B cell (primary cell): Measurements from ENCODE around the gene AP3S1.

ENCODE experiments used
- CTCF ChIP-seq: fragments of 200-600 bp; IDR thresholded peaks from one replicate; pipeline ENCODE4 v1.8.0; 2022; ENCODE audit warnings: antibody characterized with exemption, mild to moderate bottlenecking
- EZH2 ChIP-seq: IDR thresholded peaks from 2 replicates; pipeline ENCODE4 v1.6.1; 2012; ENCODE audit warnings: borderline replicate concordance, low read depth, mild to moderate bottlenecking, moderate library complexity, low read length; ENCODE audit not compliant: insufficient read depth, poor library complexity, severe bottlenecking

- no peak for TF ChIP-seq CTCF
- TF ChIP-seq EZH2, result no peak
These were observed 15.3 kb downstream of the AP3S1 start for GRCh38 chr5:115857057-115857479.
